ENCODE data around the gene SDC1.

GRCh38 chr2:20186855-20187187 lies 38.1 kb downstream of the SDC1 start:
- TF ChIP-seq POLR2A (IDR thresholded peaks at IDR 0.05) (no peak), CTCF (IDR thresholded peaks at IDR 0.05) (no peak)
